Inferior parietal cortex (tissue), 1 donor: ENCODE measurements around the gene ALK.

Experiments used
- DNase-seq: peaks from one replicate; pipeline ENCODE4 v3.0.0-alpha.2; 2016; ENCODE audit errors: extremely low spot score

The ALK gene

DNA sequence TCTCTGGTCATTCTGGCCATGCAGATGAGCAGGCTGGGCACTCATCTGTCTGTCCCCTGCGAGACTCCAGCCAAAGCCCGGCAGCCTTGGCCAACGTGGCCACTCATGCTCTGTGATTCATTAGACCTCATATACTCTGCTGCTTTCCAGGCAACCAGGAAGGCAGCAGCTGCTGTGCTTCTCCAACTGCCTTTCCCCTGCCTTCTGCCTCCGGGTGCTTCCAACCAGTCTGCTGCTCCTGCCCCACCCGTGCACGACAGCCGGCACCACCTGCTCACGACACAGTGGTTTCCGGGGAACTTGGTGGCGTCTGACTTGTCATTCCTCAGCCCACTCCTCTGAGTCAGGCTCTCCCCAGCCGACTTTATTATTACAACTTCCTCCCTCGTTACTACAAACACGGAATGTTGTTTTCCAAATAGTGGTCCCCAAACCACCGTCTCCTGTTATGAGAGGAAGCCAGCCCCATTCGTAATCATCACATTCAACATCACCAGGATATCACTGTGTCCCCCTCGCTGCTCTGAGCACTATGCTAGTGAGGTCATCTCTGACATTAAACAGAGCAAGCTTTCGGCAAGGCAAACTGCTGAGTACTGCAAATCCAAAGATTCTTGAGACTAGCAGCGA lies 392.4 kb downstream of the ALK start:
- peak; percentile 8 for DNase-seq

GRCh38 chr2:29528371-29528770 lies 393.0 kb downstream of the ALK start:
- DNase-seq = no peak

GRCh38 chr2:29527947-29528346 lies 393.4 kb downstream of the ALK start:
- DNase-seq = no peak

DNA sequence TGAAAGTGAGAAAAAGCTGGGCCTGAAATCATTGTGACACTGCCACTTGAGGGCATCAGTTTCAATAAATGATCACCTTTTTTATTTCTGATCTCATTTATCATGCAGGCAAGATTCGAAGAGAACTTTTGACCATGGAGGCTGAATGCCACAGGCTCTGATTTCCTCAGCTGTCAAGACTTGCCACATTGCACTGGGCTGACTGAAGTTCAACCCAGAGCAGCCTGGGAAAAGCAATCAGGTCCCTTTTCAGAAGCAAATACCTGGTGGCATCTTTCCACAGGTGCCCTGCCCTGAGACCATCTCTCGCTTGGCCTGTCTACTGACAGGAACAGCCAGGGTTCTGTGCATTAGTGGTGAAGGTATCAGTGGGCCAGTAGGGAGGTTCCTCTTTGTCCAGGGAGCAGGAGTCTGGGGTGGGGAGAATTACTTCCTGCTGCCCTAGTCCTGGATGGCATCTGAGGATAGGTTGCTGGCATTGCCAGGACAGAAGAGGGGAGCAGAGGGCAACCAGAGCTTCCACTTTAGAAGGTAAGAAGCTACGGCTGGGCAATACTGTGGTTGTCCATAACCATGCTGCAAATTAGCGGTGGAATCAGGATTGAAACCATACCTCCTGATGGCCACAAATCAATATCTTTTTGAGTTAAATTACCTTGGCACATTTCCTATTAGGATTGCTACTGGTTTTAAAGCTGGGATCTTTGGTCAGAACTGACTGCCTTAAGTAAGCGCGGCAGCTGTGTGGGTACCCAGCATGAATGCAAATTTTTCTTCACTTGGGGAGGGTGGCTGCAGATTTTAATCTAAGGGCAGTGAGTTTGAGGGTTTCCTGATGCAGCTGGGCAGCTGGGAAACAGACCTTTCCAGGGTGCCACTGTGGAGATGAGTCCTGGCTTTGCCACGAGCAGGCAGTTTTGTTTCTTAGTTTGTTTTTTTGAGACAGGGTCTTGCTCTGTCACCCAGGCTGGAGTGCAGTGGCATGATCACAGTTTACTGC lies 394.5 kb downstream of the ALK start:
- no peak for DNase-seq

GRCh38 chr2:29525921-29526320 lies 395.5 kb downstream of the ALK start:
- DNase-seq = no peak

DNA sequence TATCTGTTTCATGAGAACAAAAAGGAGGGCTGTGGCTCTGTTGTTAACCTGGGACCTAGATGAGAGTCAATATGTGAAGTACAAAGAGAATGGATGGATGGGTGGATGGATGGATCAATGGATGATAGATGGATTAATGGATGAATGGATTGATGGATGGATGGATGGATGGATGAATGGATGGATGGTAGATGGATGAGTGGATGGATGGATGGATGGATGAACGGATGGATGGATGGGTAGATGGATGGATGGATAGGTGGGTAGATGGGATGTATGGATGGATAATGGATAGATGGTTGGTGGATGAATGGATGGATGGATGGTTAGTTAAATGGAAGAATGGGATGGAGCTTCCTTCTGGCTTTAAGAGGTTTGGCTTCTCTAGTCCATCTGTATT lies 396.7 kb downstream of the ALK start:
- no peak for DNase-seq

DNA sequence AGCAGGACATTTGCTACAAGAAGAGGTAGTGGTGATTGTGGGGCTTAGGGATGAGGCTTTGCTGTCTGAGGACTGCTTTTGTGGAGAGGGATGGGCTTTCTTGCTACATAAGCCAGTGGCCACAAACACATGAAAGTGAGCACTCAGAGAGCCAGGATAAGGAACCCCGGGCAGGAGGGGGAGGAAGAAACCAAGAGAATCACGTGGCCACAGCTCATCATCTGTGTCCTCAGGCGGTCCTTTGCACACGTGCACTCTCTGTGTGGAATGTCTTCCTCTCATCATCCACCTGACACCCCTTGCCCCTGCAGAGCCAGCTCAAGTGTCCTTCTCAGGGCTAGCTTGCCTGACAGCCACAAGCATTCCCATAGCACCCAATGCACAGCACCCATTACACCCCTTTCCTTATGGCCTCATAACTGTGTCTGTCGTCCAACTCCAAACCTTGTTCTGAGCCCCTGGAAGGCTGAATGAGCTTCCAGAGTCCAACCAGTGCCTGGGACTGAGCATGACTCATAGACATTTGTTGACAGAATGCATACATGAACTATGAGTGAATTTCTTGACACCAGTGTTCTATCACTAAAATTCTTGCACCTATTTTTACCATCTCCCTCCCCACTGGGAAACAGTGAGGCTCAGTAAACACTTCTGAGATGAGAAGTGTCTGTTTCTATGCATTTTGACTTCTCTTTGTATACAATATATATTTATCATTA lies 398.3 kb downstream of the ALK start:
- DNase-seq = no peak

DNA sequence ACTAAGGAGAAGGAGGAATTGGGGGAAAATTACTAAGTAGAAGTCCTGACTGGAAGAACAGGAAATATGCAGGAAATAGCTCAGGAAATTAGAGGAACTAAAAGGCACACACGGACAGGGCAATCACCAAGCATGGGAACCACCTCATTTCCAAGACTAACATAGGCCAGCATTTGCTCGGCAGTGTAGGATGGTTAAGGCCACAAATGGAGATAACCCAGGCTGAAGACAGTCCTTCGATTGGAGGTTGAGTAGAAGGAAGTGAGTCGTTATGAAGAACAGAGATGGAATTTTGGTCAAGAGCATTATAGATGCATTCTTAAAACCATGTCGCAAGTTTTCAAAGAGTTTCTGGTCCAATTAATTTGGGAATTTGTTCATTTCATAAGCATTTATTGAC lies 401.4 kb downstream of the ALK start:
- no peak for DNase-seq

DNA sequence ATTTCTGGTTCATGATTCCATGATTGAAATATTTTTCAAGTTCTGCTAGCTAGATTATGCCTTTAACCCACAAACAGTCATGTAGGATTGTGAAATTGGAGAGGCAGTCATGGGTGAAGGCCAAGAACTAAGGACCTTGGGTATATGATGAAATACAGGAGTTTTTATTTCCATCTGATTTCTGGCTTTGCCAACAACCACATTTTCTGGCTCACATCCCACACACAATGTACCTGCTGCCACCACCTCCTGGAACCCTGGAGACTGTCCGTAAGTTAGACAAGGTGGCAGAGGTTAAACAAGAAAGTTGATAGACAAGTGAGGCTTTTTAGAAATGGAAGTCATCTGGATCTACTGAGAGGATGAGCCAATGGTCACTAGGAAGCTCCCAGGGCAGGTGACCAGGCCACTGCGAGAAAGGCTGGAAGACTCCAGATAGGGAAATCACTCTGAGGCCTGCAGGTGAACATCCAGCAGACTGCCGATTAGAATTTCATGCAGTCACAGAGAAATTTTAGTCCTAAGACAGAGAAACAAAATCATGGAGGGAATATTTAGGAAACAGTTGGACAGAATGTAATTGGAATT lies 402.0 kb downstream of the ALK start:
- no peak for DNase-seq

GRCh38 chr2:29518646-29519337 lies 402.6 kb downstream of the ALK start:
- DNase-seq = no peak

- DNase-seq = no peak
Observed at GRCh38 chr2:29518010-29518409, 403.4 kb downstream of the ALK start.

GRCh38 chr2:29517413-29517812 lies 404.0 kb downstream of the ALK start:
- no peak for DNase-seq

- no peak for DNase-seq
Observed at GRCh38 chr2:29516767-29517166, 404.6 kb downstream of the ALK start.

GRCh38 chr2:29509878-29510277 lies 411.5 kb downstream of the ALK start:
- DNase-seq = no peak

GRCh38 chr2:29509397-29509796 lies 412.0 kb downstream of the ALK start:
- DNase-seq = no peak

GRCh38 chr2:29504746-29505145 lies 416.6 kb downstream of the ALK start:
- no peak for DNase-seq

DNA sequence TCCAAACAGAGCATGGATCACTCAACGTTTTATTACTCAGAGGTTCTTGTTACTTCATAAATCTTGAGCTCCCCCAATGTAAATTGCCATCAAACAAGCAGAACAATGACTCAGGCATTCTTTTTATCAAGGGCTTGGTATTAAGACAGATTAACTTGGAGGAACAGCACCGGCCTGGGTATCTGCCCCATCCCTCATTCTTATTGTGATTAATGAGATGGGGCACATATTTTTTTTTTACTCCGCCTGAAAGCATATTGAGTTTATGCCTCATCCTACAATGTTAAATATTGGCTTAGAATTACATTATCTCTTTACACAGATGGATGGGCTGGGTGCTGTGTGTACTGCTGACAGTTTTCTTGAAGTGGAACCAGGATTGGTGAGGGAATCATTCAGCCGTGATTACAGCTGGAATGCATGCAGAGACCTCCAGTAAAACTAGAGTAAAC lies 418.9 kb downstream of the ALK start:
- no peak for DNase-seq

DNA sequence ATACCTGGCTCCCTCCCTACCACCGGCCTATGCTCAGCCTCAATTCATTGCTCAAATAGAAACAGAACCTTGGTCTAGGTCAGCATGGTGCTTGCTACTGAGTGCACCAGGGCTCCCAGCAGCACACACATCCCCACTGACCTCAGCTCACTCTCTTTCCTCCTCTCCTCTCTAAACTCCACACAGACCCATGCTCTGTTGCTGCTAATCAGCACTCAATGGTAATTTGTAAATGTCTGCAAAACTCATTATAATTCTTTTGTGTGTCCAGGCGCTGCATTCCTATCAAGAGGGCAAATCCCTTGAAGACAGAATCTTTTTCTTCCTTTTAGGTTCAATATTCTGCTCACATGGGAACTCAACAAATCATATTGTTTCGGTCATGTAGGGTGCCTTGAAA lies 424.0 kb downstream of the ALK start:
- DNase-seq = no peak

DNA sequence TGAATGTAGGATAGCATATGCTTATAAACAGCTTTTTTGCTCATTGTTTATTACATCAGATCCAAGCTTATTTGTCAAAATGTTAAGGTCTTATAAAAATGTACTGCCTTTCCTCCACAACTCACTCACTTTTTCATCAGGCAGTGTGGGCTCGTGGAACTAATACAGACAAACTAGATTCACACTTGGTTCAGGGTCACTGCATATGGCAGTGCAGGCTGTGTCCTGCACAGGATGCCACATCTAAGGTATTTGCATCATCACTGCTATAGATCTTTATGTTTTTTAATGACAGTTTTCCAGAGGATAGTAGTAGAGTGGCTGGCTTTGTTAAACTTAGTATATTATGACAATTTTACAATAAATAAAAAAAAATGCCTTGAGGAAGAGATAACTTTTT lies 425.2 kb downstream of the ALK start:
- DNase-seq = no peak

- DNase-seq = no peak
Observed at GRCh38 chr2:29495536-29496060, 425.8 kb downstream of the ALK start.

DNA sequence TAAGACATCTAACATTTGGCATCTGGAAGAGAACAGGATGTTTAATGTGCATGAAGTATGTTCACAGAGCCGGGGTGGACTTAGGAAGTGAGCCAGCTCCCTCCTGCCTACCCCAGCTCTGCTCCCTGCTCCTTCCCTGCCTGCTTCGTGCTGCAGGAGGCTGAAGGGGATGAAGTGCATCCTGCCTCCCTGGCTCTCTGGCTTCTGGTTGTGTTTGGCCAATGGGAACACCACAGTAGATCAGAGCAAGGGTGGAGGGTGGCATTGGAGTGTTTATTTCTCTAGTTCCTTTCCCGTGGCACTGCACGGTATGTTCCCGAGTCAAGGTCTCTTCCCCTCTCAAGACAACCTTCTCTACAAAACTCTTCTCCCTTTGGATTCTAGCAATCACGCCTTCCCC lies 426.3 kb downstream of the ALK start:
- DNase-seq = no peak
